Measurements from ENCODE around the gene NUP50.

Gene NUP50

GRCh38 chr22:45163451-45164269 is at the start of gene NUP50:
TSS of gene NUP50 (plus strand) at chr22:45163925. CDS start at chr22:45168178, 4,253 bp downstream.
- peak in 57 of 58 donors; percentile 27 to 94 (median 86) for DNase-seq

DNA sequence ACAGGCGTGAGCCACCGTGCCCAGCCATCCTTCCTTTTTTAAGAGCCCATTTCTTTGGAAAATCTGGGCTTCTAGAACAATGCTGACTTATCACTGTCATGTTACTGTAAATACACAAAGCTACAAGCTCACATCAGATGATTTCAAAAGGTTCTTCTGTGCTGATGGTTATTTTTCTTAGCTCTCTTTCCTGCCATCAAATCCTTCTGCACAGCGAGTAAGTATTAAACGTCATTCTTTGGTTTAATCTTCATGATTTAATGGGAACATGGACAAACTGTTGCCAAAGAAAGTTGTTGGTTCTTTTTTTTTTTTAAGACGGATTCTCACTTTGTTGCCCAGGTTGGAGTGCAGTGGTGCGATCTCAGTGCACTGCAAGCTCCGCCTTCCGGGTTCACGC is 43.3 kb upstream of the NUP50 start:
- DNase-seq, result no peak

DNA sequence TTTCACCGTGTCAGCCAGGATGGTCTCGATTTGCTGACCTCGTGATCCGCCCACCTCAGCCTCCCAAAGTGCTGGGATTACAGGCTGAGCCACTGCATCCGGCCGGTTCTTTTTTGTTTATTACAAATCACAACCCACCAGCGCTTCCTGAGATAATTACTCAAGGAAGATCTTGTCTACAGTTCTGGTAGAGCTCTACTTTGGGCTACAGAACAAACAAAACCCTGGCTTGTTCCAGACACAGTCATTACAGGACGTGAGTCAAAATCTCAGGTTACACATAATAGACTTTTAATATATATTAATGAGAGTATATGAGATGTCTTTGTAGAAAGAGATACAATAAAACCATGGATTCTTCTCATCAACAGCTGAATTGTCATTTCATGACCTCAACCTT is 42.8 kb upstream of the NUP50 start:
- no peak for DNase-seq

DNA sequence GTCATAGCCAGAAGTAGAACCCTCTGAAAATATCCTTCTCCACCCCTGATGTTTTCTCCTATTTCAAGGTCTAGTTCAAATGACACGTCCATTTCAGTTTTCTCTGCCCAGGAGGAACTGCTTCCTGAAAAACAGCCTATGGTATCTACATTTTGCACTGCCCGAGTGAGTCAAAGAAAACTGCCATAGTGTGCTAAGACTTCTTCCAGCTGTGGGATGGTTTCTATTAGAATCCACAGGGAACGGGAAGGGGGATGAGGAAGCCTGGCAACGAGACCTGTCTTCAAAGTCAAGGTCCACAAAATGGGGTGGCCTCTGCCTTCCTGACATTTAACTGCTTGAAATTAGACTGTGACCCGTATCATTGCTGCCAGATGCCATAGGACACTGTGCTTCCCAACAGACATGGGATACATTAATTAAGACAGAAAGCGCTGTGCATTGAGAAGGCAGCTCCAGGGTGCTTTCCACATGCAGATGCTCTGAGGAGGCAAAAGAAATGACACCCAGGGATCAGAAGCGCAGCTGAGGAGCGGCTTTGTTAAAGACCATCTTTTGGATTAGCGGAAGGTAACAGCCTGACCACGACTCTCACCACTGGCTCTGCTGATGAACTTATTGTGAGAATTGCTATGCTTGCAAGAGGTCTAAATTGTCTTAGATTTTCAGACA is 39.4 kb upstream of the NUP50 start:
- DNase-seq, result no peak

DNA sequence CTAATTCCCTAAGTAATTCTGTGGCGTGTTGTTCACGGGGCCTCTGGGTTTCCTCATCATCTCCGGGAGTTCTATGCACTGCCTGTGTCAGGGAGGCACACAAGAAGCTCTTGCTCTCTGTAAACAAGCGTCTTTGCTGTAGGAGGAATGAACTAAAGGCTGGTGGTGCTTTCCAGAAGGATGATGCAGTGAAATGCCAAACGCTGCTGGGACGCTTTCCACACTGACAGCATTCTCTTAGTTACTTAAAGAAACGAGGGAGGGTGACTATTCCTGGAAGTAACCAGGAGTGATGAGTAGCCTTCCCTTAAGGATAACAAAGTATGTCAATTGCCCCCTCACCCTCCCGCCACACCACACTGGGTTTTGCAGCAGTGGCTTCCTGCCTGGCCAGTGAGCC is 38.5 kb upstream of the NUP50 start:
- DNase-seq, result peak in 8 of 58 donors; percentile 3 to 37 (median 7)

DNA sequence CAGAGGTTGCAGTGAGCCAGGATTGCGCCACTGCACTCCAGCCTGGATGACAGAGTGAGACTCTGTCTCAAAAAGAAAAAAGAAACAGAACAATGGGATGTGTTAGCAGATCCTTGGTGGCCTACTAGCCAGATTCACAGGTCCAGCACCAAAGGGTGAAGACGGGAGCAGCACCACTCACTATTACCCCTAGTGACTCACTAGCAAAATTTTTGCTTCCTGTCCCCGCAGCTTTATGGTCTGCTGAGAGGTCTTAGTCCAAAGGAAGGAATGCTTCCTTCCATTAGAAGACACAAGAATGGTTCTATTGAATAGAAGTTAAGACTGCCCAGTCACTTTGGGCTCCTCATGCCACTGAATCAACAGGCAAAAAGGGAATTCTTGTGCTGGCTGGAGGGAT is 35.9 kb upstream of the NUP50 start:
- no peak for DNase-seq

GRCh38 chr22:45129703-45130524 is 33.8 kb upstream of the NUP50 start:
- DNase-seq, result peak in 1 of 58 donors; percentile 4

DNA sequence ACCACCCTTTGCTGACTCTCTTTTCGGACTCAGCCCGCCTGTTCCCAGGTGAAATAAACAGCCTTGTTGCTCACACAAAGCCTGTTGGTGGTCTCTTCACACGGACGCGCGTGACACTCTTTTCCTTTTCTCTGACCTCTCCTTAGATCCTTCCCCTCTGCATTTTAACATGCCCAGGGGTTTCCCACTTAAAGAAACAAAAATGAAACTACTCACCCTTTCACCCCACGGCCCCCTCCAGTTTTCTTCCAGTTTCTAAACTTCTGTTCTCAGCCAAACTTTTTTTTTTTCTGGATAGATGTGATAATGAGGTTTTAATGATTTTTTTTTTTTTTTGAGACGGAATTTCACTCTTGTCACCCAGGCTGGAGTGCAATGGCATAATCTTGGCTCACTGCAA is 32.8 kb upstream of the NUP50 start:
- DNase-seq, result no peak

GRCh38 chr22:45131749-45132148 is 32.0 kb upstream of the NUP50 start:
- DNase-seq, result peak in 4 of 58 donors; percentile 1 to 18 (median 11)

- DNase-seq, result no peak
These were observed 29.4 kb upstream of the NUP50 start for GRCh38 chr22:45134313-45134712.

DNA sequence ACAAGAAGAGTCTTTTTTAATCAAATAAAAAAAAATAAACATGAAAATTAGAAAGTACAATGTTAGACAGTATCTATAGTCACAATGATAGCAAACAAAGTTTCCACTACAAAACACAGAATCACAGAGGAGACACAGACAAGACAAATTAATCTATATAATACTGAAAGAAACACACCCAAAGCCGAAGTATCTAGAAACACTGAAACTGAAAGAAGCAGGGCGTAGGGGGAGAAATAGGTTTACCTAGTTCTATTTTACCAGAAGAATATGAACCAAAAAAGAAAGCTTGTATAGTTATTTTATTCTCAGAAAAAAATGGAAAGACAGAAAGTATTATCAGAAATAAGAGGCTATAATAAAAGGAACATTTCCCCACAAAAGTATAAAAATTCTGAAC is 27.1 kb upstream of the NUP50 start:
- DNase-seq, result no peak

- no peak for DNase-seq
These were observed 24.0 kb upstream of the NUP50 start for GRCh38 chr22:45139693-45140092.

DNA sequence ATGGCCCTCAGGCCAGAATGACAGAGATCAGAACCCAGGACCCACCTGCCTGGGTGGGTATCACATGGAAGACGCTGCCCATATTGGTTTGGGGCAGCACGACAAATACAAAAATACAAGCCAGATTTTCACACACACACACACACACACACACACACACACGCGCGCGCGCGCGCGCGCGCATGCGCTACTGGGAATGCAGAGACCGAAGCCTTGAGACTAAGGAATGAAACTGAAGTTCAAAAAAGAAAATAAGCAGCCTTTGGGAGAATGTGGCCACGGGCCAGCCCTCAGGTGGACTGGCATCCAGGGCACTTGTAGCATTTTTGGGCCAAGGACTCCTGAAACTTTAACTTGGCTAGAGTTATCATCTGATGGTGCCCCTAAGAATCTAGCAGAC is 21.3 kb upstream of the NUP50 start:
- no peak for DNase-seq

- DNase-seq, result no peak
These were observed 18.8 kb upstream of the NUP50 start for GRCh38 chr22:45144916-45145315.

GRCh38 chr22:45149671-45150070 is 14.1 kb upstream of the NUP50 start:
- DNase-seq, result no peak

DNA sequence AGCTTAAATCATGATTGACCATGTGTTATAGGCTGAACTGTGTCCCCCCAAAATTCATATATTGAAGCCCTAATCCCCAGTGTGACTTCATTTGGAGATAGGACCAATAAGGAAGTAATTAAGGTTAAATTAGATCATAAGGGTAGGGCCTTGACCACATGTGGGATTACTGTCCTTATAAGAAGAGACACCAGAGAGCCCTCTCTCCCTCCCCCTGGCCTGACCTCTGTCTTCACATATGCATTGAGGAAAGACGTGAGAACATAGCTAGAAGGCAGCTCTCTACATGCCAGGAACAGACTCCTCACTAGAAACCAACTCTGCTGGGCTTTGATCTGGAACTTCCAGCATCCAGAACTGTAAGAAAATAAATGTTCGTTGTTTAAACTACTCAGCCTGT is 13.6 kb upstream of the NUP50 start:
- no peak for DNase-seq

- DNase-seq, result no peak
These were observed 12.2 kb upstream of the NUP50 start for GRCh38 chr22:45151503-45151902.

DNA sequence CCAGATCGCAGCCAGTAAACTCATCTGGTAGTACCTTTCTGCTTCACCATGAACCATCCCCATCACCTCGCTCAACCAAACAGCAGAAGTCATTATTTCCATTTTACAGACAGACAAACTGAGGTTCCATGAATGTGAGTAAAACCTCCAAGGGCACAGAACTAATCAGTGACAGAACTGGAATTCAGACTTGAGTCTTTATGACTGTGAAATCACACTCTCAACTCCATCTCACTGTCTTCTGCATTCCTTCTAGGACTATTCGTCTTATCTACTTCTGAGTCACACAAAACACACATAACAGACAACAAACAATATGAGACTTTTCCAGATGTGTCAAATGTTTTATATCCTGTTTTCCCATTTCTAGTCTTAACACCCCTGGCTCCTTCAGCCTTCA is 9.3 kb upstream of the NUP50 start:
- DNase-seq, result no peak

DNA sequence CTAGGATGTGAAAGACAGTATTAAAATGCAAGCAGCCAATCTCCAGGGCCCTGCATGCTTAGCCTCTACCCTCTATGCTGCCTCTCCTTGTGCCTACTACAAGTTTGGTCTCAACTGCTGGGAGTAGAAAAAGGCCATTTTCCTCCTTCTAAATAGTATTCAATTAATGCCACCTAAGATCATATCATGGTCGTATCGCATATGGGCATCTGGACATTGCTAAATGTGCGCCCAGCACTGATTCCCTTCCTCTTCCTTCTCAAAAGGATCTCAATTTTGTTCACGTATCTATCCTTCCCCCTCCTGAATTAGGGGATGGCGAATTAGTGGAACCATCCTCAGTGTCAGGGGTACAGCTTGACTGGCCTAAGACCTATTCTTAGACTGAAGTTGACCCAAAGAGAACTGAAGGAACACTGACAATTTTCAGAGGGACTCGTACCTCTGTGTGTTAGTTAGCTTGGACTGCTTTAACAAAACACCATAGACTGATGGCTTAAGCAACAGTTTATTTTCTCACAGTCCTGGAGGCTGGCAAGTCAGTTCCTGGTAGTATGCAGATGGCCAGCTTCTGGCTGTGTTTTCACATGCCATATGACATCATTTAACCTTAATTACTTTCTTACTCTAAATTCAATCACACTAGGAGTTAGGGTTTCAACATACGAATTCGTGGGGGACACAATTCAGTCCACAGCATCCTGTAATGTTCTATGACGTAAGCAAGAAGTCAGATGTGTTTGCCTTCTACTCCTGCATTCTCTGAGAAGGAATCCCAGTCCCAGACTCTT is 8.5 kb upstream of the NUP50 start:
- DNase-seq, result no peak

- no peak for DNase-seq
These were observed 5.8 kb upstream of the NUP50 start for GRCh38 chr22:45157907-45158306.

All from anterior cingulate cortex (tissue), 58 donors.